Activated T-cell treated with anti-CD3 and anti-CD28 coated beads, Interleukin-2, amount 50 U/mL, for 72 hours (primary cell): Measurements from ENCODE around the gene SIT1. TPM values are rescaled to one million over a fixed set of nuclear protein-coding genes. Genes with fewer than 3 reads are reported as not detected.

Source experiments
- ATAC-seq, 2 donors: fragments of 150-1000 bp; cut with Tn5 transposase; replicated peaks in 1 of 2; 2 replicates each; pipeline ENCODE4 v1.10.0; 2021; ENCODE audit warnings: moderate library complexity in 2 of 2, mild to moderate bottlenecking in 1 of 2
- DNase-seq, 2 donors: peaks; one replicate each; pipeline ENCODE4 v3.0.0; 2021 to 2022; ENCODE audit warnings: mixed read lengths in 1 of 2
- H3K27ac Mint-ChIP-seq: one replicate; pipeline ENCODE4 v1.8.0; 2022; ENCODE audit warnings: mild to moderate bottlenecking, moderate library complexity, mixed read lengths
- H3K27me3 Mint-ChIP-seq: one replicate; pipeline ENCODE4 v1.8.0; 2022; ENCODE audit warnings: low read depth, mixed read lengths
- H3K36me3 Mint-ChIP-seq, 2 donors: one replicate each; pipeline ENCODE4 v1.8.0; 2022; ENCODE audit warnings: mixed read lengths in 2 of 2, mild to moderate bottlenecking in 1 of 2; ENCODE audit not compliant: insufficient read depth in 2 of 2
- H3K4me1 Mint-ChIP-seq: one replicate; pipeline ENCODE4 v1.8.0; 2022; ENCODE audit warnings: low read depth, mixed read lengths
- H3K4me3 Mint-ChIP-seq, 2 donors: one replicate each; pipeline ENCODE4 v1.8.0; 2022; ENCODE audit warnings: mild to moderate bottlenecking in 2 of 2, mixed read lengths in 2 of 2, moderate library complexity in 2 of 2
- H3K9me3 Mint-ChIP-seq, 2 donors: one replicate each; pipeline ENCODE4 v1.8.0; 2022; ENCODE audit warnings: mixed read lengths in 2 of 2
- total RNA-seq, 2 donors: library from RNA; stranded (reverse); gene quantifications; one replicate each; pipeline ENCODE4 v1.2.3, GENCODE V29; 2022

Gene SIT1
- total RNA-seq, 2 donors from 2014 or later = 61.4 to 65.6 TPM

DNA sequence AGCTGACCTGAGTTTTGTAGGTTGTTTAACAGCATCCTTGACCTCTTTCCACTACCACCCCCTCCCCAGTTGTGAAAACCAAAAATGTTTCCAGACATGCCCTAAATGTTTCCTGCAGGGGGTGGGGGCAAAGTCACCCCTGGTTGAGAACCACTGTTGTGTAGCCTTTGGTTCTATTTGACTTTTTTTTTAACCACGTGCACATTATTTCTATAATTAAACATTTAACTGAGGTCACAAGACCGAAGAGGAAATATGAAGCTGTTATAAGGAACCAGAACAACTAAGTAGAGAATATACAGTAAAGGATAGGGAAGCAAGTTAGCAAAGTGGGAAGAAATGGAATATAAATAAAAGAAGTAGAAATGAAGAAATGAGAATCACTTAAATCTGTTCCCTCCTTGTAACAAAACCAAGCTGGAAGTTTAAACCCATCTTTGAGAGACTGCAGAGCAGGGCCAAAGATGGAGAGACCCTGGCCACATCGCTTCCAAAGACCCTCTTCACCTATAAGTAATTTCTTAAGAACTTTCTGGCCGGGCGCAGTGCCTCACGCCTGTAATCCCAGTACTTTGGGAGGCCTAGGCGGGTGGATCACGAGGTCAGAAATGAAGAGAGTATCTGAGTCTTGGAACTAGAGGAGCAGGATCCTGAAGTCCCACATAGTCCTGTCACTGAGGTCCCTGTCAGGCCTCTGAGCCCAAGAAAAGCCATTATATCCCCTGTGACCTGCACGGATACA, 14.4 kb downstream of the SIT1 start:
- peaks cover 11 to 13% of the 10 kb centered on the region in 2 donors for H3K36me3 Mint-ChIP-seq
- no peak for ATAC-seq
- H3K9me3 Mint-ChIP-seq = peaks cover 2 to 6% of the 10 kb centered on the region in 2 donors
- peaks cover 55% of the 10 kb centered on the region for H3K4me1 Mint-ChIP-seq
- no peak for DNase-seq
- H3K4me3 Mint-ChIP-seq = peak overlapping the region in 1 of 2 donors; percentile 38
- peak overlapping the region; percentile 93 for H3K27ac Mint-ChIP-seq
- no peaks in the 10 kb centered on the region for H3K27me3 Mint-ChIP-seq

- Mint-ChIP-seq H3K9me3 (peaks cover 2 to 3% of the 10 kb centered on the region in 2 donors), H3K4me3 (peak overlapping the region in 1 of 2 donors; percentile 26), H3K27me3 (no peaks in the 10 kb centered on the region), H3K36me3 (peaks cover 7 to 9% of the 10 kb centered on the region in 2 donors), H3K27ac (peak overlapping the region; percentile 30), H3K4me1 (peaks cover 51% of the 10 kb centered on the region)
- ATAC-seq (no peak), DNase-seq (no peak)
Measured at GRCh38 chr9:35635730-35636129, 15.0 kb downstream of the SIT1 start.

DNA sequence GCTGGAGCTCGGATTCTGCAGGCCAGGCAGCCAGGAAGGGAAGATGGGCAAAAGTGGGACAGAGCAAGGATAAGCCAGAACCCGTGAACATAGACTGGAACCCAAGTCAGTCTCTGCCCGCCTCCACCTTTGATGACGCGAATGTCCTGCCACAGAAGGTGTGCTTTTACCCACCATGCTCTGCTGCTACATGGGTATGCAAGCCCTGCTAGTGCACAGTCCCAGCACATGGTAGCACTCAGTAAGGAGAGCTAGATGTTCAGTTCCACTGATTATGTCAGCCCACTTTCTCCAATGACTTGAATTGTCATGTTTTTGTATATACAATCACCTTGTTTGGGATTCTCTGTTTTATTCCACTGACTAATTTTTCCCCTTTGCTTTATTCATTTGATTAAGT, 21.1 kb downstream of the SIT1 start:
- Mint-ChIP-seq H3K27ac (no peak overlapping the region), H3K4me3 (no peak overlapping the region), H3K4me1 (no peaks in the 10 kb centered on the region), H3K36me3 (no peaks in the 10 kb centered on the region), H3K9me3 (no peaks in the 10 kb centered on the region), H3K27me3 (no peaks in the 10 kb centered on the region)
- ATAC-seq (no peak), DNase-seq (no peak)

- no peak for ATAC-seq
- no peaks in the 10 kb centered on the region for H3K9me3 Mint-ChIP-seq
- H3K4me3 Mint-ChIP-seq = no peak overlapping the region
- H3K27ac Mint-ChIP-seq = no peak overlapping the region
- H3K27me3 Mint-ChIP-seq = no peaks in the 10 kb centered on the region
- H3K36me3 Mint-ChIP-seq = no peaks in the 10 kb centered on the region
- no peak for DNase-seq
- no peaks in the 10 kb centered on the region for H3K4me1 Mint-ChIP-seq
Measured at GRCh38 chr9:35628389-35628991, 22.2 kb downstream of the SIT1 start.

DNA sequence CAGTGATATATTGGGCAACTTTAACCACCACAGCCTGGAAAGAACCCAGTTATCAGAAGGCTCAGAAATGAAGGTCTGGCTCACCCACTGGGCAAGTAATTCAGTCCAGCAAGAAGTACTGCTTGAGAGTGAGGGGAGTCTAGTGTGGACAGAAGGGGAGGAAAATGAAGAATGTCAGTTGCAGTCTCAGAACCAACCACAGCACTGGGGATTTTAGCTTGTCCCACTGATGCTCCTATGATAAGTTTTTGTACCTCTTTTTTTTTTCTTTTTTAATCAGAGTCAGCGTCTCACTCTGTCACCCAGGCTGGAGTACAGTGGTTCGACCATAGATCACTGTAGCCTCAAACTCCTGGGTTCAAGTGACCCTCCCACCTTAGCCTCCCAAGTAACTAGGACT, 23.2 kb downstream of the SIT1 start:
- H3K27me3 Mint-ChIP-seq = no peaks in the 10 kb centered on the region
- H3K9me3 Mint-ChIP-seq = no peaks in the 10 kb centered on the region
- DNase-seq = no peak
- no peak overlapping the region for H3K27ac Mint-ChIP-seq
- no peak overlapping the region for H3K4me3 Mint-ChIP-seq
- no peaks in the 10 kb centered on the region for H3K4me1 Mint-ChIP-seq
- H3K36me3 Mint-ChIP-seq = no peaks in the 10 kb centered on the region
- no peak for ATAC-seq

GRCh38 chr9:35619800-35620158, 31.0 kb downstream of the SIT1 start:
- H3K4me1 Mint-ChIP-seq = peaks cover 46% of the 10 kb centered on the region
- H3K9me3 Mint-ChIP-seq = no peaks in the 10 kb centered on the region
- peak overlapping the region; percentile 28 to 90 for H3K4me3 Mint-ChIP-seq
- DNase-seq (peak in 1 of 2 donors; percentile 31), ATAC-seq (peak; percentile 61 to 70)
- H3K27ac Mint-ChIP-seq = no peak overlapping the region
- H3K36me3 Mint-ChIP-seq = no peaks in the 10 kb centered on the region
- H3K27me3 Mint-ChIP-seq = no peaks in the 10 kb centered on the region

GRCh38 chr9:35618854-35619799, 31.6 kb downstream of the SIT1 start:
- Mint-ChIP-seq H3K4me3 (peak overlapping the region; percentile 28 to 90), H3K9me3 (no peaks in the 10 kb centered on the region), H3K27ac (peak overlapping the region; percentile 25), H3K4me1 (peaks cover 46% of the 10 kb centered on the region), H3K36me3 (no peaks in the 10 kb centered on the region), H3K27me3 (no peaks in the 10 kb centered on the region)
- DNase-seq (peak; percentile 38 to 50), ATAC-seq (peak; percentile 65 to 69)

- no peaks in the 10 kb centered on the region for H3K9me3 Mint-ChIP-seq
- DNase-seq (no peak), ATAC-seq (no peak)
- no peaks in the 10 kb centered on the region for H3K36me3 Mint-ChIP-seq
- H3K4me3 Mint-ChIP-seq = peak within 1 kb of the TSS; percentile 90 to 93
- peaks cover 46% of the 10 kb centered on the region for H3K4me1 Mint-ChIP-seq
- no peaks in the 10 kb centered on the region for H3K27me3 Mint-ChIP-seq
- H3K27ac Mint-ChIP-seq = peak within 1 kb of the TSS; percentile 92
Measured at GRCh38 chr9:35618325-35618727, 32.4 kb downstream of the SIT1 start, which contains the start of gene CD72. Gene CD72, minus strand, starts transcription at chr9:35618413. Its CDS starts 110 bp downstream, at chr9:35618303.

GRCh38 chr9:35617548-35617947, 33.2 kb downstream of the SIT1 start:
- Mint-ChIP-seq H3K9me3 (no peaks in the 10 kb centered on the region), H3K36me3 (no peaks in the 10 kb centered on the region), H3K27ac (peak overlapping the region; percentile 92), H3K4me3 (peak overlapping the region; percentile 90 to 93), H3K27me3 (no peaks in the 10 kb centered on the region), H3K4me1 (peaks cover 46% of the 10 kb centered on the region)
- DNase-seq (no peak), ATAC-seq (no peak)

DNA sequence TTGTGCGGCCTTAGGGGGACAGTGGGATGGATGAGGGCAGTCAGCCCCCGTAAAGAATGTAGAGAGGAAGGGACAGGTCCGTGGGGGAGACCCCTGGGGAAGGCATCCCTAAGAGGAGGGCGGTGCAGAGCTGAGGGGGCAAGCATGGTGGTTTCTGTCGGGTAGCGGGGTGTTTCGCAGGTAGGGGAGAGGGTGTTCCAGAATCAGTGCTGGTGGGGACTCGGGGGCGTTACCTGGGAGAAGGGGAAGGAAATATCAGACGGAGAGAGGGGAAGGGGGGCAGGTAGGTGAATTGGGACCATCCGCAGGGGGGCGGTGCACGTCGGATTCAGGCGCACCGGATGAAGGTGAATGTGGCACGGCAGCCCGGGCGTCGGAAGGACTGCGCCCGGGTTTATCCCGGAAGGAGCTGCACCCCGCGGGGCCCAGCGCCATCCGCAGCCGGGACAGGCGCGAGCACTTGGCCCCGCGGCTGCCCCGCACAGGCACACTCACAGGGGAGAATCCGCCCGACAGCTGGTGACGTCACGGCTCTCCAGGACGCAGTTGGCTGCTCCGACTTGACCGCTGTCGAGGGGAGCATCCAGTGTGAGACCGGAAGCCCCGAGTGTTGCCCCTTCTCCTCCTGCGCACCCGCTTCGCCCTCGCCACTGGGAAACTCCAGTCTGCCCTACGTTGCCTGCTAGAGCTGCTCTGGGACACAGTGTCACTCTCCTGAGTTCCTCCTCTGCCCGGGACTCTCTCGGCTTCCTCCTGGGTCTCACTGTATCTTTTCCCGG, 33.9 kb downstream of the SIT1 start:
- Mint-ChIP-seq H3K36me3 (no peaks in the 10 kb centered on the region), H3K4me3 (peak overlapping the region; percentile 90 to 93), H3K27ac (peak overlapping the region; percentile 92), H3K9me3 (no peaks in the 10 kb centered on the region), H3K27me3 (no peaks in the 10 kb centered on the region), H3K4me1 (peaks cover 46% of the 10 kb centered on the region)
- DNase-seq (peak; percentile 80), ATAC-seq (peak; percentile 73 to 76)

GRCh38 chr9:35615981-35616680, 34.6 kb downstream of the SIT1 start:
- peaks cover 52% of the 10 kb centered on the region for H3K4me1 Mint-ChIP-seq
- no peaks in the 10 kb centered on the region for H3K9me3 Mint-ChIP-seq
- peak overlapping the region; percentile 90 to 93 for H3K4me3 Mint-ChIP-seq
- no peak overlapping the region for H3K27ac Mint-ChIP-seq
- ATAC-seq = no peak
- no peaks in the 10 kb centered on the region for H3K27me3 Mint-ChIP-seq
- H3K36me3 Mint-ChIP-seq = no peaks in the 10 kb centered on the region
- no peak for DNase-seq

DNA sequence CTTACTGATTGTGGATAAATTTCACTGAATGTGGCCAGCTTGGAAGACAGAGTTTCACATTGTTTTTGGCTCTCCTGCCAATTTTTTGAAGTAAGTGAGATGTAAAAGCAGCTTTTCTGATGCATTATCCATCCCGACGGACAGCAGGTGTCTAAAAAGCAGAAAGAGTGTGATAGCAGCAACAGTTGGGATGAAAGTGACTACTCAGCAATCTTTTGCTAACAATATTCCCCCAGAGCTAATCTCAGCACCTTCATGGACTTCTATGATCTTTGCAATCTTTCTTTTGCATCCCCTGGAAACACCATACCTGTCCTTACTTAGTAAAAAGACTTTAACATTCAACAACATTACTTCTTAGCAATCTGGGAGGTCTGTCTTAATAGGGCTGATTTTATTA, 37.9 kb downstream of the SIT1 start:
- ATAC-seq (no peak), DNase-seq (no peak)
- Mint-ChIP-seq H3K4me3 (no peak overlapping the region), H3K27ac (no peak overlapping the region), H3K4me1 (peaks cover 32% of the 10 kb centered on the region), H3K9me3 (no peaks in the 10 kb centered on the region), H3K36me3 (no peaks in the 10 kb centered on the region), H3K27me3 (no peaks in the 10 kb centered on the region)
